SKM-1 treated with dmso at 0.1 percent for 144 hours (cell line): ENCODE results near the gene PROC.

Source experiments
- DNase-seq: peaks from one replicate; lab custom pipeline; 2025; ENCODE audit not compliant: unreplicated experiment; lab: John Stamatoyannopoulos, UW

Gene PROC

DNA sequence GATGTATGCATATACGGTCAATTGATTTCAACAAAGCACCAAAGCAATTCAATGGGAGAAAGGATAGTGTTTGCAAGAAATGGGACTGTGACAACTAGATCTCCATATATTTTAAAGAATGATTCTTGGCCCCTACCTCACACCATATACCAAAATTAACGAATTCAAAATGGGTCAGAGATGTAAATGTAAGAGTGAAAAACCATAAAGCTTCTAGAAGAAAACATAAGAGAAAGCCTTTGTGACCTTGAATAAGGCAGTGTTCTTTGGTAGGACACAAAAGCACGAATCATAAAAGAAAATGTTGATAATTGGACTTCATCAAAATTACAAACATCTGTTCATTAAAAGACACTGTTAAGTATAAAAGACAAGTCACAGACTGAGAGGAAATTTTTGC, 5.0 kb upstream of the PROC start:
- DNase-seq: no peak

DNA sequence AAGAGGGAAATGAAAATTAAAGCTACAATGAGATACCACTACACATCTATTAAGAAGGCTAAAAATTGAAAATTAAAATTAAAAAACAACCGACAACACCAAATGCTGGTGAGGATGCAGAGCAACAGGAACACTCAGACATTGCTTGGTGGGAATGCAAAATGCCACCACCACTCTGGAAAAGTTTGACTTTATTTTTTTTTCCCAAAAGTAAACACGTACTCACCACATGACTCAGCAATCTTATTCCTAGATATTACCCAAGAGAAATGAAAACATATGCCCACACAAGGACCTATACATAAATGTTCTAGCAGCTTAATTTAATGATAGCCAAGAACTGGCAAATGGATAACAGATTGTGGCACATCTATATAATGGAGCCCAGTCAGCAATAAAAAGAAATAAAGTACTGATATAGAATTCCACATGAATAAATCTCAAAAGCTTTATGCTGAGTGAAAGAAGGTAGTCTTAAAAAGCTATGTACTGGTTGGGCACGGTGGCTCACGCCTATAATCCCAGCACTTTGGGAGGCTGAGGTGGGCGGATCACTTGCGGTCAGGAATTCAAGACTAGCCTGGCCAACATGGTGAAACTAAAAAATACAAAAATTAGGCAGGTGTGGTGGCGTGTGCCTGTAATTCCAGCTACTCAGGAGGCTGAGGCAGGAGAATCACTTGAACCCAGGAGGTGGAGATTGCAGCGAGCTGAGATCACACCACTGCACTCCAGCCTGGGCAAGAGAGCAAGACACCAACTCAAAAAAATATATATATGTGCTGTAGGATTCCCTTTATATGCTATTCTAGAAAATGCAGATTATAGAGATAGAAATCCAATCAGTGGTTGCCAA, 4.2 kb upstream of the PROC start:
- DNase-seq: no peak

DNA sequence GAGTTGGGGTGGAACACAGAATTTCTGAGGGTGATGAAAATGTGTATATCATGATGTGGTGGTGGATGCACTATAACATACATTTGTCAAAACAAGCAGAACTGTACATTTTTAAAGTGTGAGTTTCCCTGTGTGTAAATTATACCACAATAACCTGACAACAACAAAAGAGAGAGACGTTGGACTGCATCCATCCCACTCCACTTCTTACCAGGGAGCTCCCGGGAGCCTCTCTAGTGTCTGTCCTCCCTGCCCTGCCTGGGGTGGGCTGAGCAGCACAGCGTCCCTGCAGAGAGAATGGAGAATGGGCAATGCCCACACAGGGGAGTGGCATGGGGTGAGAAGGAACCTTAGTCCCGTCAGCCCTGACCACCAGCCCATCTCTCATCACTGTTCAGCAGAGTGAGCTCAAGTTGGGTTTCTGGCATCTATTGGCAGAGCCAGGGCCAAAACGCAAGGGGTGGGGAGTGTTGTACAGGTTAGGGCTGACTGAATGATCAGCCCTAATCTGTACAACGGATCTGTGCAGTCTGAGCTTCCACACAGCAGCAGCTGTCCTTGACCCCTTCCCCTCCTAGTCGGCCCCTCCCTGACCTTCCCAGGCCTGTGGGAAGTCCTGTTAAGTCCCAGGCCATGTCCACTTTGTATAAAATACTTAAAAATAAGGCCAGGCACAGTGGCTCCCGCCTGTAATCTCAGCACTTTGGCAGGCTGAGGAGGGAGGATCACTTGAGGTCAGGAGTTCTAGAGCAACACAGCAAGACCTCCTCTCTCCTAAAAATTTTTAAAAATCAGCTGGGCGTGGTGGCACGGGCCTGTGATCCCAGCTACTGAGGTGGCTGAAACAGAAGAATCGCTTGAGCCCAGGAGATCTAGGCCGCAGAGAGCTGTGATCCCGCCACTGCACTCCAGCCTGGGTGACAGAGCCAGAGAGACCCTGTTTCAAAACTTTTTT, 3.3 kb upstream of the PROC start:
- DNase-seq: no peak

DNA sequence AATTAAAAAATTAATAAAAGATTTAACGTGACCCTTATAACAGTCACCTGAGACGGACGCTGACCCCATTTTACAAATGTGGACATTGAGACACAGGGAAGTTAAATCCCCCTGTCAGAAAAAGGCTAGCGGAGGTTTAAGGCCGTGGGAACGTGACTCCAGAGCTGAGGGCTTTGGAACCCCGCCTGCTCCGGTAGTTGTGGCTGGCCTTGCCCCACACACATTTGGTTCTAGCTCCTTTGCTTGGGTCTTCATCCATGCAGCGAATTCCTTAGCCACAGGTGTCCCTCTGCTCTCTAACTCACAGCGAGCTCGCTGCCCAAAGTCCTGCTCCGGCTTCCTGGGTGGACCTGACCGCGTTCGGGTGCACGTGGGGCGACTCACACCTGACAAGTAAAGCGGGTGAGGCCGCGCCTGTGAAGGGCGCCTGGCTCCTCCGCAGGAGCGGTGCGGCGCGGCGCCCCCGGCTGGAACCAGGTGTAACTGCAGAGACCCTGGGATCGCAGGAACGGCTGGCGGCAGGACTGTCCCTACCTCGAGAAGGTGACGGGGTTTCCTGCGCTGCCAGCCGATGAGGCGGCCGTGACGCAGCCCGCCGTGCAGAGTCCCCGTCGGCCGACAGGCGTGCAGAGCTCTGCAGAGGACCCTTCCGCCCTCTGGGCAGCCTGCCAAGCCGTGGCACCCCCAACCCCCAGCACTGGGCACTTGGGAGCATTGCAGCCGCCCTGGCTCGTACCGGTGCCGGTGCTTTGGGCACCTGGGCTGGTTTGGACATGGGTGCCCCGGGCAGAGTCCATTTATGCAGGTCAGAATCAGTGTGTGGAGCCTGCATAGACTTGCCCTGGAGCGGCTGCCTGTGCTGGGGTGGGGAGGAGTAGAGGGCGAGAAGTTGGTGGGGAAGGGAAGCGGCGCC, 2.4 kb upstream of the PROC start:
- DNase-seq: no peak

DNA sequence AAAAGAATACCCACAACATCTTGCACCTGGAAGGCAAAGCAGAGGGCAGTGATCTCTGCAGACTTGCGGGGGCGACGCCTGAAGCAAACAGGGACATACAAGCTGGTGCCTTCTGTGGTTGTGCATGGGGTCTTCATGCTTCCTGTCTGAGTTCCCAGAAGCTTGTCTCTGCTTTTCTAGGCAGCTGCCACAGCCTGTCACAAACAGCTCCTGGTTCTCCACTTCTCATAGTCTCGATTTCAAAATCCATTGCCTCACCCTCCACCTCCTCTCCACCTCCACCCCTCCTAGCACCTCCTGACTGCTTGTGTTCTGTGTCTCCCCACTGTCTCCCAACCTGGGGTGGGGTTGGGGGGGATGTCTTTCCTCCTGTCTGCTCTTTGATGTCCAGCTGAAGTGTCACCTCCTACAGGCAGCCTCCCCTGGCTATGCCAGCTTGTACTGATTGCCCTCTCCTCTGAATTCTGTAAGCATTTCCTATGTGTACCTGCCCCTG, 1.7 kb upstream of the PROC start:
- peak; percentile 24 for DNase-seq

DNA sequence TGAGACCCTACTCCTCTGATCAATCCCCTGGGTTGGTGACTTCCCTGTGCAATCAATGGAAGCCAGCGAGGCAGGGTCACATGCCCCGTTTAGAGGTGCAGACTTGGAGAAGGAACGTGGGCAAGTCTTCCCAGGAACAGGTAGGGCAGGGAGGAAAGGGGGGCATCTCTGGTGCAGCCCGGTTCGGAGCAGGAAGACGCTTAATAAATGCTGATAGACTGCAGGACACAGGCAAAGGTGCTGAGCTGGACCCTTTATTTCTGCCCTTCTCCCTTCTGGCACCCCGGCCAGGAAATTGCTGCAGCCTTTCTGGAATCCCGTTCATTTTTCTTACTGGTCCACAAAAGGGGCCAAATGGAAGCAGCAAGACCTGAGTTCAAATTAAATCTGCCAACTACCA, 821 bp upstream of the PROC start:
- no peak for DNase-seq

DNA sequence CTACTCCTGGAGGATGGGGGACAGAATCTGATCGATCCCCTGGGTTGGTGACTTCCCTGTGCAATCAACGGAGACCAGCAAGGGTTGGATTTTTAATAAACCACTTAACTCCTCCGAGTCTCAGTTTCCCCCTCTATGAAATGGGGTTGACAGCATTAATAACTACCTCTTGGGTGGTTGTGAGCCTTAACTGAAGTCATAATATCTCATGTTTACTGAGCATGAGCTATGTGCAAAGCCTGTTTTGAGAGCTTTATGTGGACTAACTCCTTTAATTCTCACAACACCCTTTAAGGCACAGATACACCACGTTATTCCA, 844 bp downstream of the PROC start:
- DNase-seq: no peak

DNA sequence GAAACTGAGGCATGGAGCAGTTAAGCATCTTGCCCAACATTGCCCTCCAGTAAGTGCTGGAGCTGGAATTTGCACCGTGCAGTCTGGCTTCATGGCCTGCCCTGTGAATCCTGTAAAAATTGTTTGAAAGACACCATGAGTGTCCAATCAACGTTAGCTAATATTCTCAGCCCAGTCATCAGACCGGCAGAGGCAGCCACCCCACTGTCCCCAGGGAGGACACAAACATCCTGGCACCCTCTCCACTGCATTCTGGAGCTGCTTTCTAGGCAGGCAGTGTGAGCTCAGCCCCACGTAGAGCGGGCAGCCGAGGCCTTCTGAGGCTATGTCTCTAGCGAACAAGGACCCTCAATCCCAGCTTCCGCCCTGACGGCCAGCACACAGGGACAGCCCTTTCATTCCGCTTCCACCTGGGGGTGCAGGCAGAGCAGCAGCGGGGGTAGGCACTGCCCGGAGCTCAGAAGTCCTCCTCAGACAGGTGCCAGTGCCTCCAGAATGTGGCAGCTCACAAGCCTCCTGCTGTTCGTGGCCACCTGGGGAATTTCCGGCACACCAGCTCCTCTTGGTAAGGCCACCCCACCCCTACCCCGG, 1.3 kb downstream of the PROC start:
- DNase-seq: no peak

DNA sequence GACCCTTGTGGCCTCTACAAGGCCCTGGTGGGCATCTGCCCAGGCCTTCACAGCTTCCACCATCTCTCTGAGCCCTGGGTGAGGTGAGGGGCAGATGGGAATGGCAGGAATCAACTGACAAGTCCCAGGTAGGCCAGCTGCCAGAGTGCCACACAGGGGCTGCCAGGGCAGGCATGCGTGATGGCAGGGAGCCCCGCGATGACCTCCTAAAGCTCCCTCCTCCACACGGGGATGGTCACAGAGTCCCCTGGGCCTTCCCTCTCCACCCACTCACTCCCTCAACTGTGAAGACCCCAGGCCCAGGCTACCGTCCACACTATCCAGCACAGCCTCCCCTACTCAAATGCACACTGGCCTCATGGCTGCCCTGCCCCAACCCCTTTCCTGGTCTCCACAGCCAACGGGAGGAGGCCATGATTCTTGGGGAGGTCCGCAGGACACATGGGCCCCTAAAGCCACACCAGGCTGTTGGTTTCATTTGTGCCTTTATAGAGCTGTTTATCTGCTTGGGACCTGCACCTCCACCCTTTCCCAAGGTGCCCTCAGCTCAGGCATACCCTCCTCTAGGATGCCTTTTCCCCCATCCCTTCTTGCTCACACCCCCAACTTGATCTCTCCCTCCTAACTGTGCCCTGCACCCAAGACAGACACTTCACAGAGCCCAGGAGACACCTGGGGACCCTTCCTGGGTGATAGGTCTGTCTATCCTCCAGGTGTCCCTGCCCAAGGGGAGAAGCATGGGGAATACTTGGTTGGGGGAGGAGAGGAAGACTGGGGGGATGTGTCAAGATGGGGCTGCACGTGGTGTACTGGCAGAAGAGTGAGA, 2.0 kb downstream of the PROC start:
- no peak for DNase-seq

DNA sequence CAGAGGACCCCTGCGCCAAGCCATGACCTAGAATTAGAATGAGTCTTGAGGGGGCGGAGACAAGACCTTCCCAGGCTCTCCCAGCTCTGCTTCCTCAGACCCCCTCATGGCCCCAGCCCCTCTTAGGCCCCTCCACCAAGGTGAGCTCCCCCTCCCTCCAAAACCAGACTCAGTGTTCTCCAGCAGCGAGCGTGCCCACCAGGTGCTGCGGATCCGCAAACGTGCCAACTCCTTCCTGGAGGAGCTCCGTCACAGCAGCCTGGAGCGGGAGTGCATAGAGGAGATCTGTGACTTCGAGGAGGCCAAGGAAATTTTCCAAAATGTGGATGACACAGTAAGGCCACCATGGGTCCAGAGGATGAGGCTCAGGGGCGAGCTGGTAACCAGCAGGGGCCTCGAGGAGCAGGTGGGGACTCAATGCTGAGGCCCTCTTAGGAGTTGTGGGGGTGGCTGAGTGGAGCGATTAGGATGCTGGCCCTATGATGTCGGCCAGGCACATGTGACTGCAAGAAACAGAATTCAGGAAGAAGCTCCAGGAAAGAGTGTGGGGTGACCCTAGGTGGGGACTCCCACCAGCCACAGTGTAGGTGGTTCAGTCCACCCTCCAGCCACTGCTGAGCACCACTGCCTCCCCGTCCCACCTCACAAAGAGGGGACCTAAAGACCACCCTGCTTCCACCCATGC, 3.0 kb downstream of the PROC start:
- no peak for DNase-seq

DNA sequence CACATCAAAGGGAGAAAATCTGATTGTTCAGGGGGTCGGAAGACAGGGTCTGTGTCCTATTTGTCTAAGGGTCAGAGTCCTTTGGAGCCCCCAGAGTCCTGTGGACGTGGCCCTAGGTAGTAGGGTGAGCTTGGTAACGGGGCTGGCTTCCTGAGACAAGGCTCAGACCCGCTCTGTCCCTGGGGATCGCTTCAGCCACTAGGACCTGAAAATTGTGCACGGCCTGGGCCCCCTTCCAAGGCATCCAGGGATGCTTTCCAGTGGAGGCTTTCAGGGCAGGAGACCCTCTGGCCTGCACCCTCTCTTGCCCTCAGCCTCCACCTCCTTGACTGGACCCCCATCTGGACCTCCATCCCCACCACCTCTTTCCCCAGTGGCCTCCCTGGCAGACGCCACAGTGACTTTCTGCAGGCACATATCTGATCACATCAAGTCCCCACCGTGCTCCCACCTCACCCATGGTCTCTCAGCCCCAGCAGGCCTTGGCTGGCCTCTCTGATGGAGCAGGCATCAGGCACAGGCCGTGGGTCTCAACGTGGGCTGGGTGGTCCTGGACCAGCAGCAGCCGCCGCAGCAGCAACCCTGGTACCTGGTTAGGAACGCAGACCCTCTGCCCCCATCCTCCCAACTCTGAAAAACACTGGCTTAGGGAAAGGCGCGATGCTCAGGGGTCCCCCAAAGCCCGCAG, 3.8 kb downstream of the PROC start:
- no peak for DNase-seq

DNA sequence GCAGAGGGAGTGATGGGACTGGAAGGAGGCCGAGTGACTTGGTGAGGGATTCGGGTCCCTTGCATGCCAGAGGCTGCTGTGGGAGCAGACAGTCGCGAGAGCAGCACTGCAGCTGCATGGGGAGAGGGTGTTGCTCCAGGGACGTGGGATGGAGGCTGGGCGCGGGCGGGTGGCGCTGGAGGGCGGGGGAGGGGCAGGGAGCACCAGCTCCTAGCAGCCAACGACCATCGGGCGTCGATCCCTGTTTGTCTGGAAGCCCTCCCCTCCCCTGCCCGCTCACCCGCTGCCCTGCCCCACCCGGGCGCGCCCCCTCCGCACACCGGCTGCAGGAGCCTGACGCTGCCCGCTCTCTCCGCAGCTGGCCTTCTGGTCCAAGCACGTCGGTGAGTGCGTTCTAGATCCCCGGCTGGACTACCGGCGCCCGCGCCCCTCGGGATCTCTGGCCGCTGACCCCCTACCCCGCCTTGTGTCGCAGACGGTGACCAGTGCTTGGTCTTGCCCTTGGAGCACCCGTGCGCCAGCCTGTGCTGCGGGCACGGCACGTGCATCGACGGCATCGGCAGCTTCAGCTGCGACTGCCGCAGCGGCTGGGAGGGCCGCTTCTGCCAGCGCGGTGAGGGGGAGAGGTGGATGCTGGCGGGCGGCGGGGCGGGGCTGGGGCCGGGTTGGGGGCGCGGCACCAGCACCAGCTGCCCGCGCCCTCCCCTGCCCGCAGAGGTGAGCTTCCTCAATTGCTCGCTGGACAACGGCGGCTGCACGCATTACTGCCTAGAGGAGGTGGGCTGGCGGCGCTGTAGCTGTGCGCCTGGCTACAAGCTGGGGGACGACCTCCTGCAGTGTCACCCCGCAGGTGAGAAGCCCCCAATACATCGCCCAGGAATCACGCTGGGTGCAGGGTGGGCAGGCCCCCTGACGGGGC, 4.6 kb downstream of the PROC start:
- DNase-seq: peak; percentile 61

DNA sequence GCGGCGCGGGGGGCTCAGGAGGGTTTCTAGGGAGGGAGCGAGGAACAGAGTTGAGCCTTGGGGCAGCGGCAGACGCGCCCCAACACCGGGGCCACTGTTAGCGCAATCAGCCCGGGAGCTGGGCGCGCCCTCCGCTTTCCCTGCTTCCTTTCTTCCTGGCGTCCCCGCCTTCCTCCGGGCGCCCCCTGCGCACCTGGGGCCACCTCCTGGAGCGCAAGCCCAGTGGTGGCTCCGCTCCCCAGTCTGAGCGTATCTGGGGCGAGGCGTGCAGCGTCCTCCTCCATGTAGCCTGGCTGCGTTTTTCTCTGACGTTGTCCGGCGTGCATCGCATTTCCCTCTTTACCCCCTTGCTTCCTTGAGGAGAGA, 5.2 kb downstream of the PROC start:
- no peak for DNase-seq

DNA sequence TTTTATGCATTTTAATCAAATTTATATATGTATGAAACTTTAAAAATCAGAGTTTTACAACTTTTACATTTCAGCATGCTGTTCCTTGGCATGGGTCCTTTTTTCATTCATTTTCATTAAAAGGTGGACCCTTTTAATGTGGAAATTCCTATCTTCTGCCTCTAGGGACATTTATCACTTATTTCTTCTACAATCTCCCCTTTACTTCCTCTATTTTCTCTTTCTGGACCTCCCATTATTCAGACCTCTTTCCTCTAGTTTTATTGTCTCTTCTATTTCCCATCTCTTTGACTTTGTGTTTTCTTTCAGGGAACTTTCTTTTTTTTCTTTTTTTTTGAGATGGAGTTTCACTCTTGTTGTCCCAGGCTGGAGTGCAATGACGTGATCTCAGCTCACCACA, 5.7 kb downstream of the PROC start:
- DNase-seq: peak; percentile 70

DNA sequence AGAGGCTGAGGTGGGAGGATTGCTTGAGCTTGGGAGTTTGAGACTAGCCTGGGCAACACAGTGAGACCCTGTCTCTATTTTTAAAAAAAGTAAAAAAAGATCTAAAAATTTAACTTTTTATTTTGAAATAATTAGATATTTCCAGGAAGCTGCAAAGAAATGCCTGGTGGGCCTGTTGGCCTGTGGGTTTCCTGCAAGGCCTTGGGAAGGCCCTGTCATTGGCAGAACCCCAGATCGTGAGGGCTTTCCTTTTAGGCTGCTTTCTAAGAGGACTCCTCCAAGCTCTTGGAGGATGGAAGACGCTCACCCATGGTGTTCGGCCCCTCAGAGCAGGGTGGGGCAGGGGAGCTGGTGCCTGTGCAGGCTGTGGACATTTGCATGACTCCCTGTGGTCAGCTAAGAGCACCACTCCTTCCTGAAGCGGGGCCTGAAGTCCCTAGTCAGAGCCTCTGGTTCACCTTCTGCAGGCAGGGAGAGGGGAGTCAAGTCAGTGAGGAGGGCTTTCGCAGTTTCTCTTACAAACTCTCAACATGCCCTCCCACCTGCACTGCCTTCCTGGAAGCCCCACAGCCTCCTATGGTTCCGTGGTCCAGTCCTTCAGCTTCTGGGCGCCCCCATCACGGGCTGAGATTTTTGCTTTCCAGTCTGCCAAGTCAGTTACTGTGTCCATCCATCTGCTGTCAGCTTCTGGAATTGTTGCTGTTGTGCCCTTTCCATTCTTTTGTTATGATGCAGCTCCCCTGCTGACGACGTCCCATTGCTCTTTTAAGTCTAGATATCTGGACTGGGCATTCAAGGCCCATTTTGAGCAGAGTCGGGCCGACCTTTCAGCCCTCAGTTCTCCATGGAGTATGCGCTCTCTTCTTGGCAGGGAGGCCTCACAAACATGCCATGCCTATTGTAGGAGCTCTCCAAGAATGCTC, 6.6 kb downstream of the PROC start:
- DNase-seq: no peak
